NCI-H2107 treated with DMSO at 0.1 percent for 48 hours (cell line): Measurements from ENCODE around the gene FBXO42.

ENCODE experiments used
- DNase-seq: peaks from one replicate; lab custom pipeline; 2025; ENCODE audit not compliant: unreplicated experiment; lab: John Stamatoyannopoulos, UW

Gene FBXO42

GRCh38 chr1:16351994-16352841 is at the start of gene FBXO42:
TSS of gene FBXO42 (minus strand) at chr1:16352480. CDS start at chr1:16315418, 37,062 bp downstream.
- peak; percentile 86 for DNase-seq

- no peak for DNase-seq
These were observed 46.2 kb upstream of the FBXO42 start for GRCh38 chr1:16398371-16398953.

- no peak for DNase-seq
These were observed 44.8 kb upstream of the FBXO42 start for GRCh38 chr1:16397120-16397519.

GRCh38 chr1:16396591-16396990 is 44.3 kb upstream of the FBXO42 start:
- no peak for DNase-seq

- DNase-seq = no peak
These were observed 42.7 kb upstream of the FBXO42 start for GRCh38 chr1:16394977-16395376.

- DNase-seq = no peak
These were observed 41.6 kb upstream of the FBXO42 start for GRCh38 chr1:16393570-16394521.

- DNase-seq = no peak
These were observed 40.7 kb upstream of the FBXO42 start for GRCh38 chr1:16392740-16393569.

- no peak for DNase-seq
These were observed 39.1 kb upstream of the FBXO42 start for GRCh38 chr1:16391411-16391810.

GRCh38 chr1:16387201-16388188 is 35.2 kb upstream of the FBXO42 start:
- no peak for DNase-seq

- DNase-seq = no peak
These were observed 34.3 kb upstream of the FBXO42 start for GRCh38 chr1:16386454-16387113.

- no peak for DNase-seq
These were observed 33.6 kb upstream of the FBXO42 start for GRCh38 chr1:16385659-16386453.

- no peak for DNase-seq
These were observed 31.6 kb upstream of the FBXO42 start for GRCh38 chr1:16383888-16384287.

GRCh38 chr1:16380868-16381267 is 28.6 kb upstream of the FBXO42 start:
- DNase-seq = no peak

GRCh38 chr1:16378443-16378842 is 26.2 kb upstream of the FBXO42 start:
- no peak for DNase-seq

GRCh38 chr1:16376971-16377370 is 24.7 kb upstream of the FBXO42 start:
- DNase-seq = no peak

- no peak for DNase-seq
These were observed 23.5 kb upstream of the FBXO42 start for GRCh38 chr1:16375521-16376340.

- no peak for DNase-seq
These were observed 22.0 kb upstream of the FBXO42 start for GRCh38 chr1:16374266-16374665.
